Glomerular visceral epithelial cell (primary cell): ENCODE results near the gene CBR1.
"Not testable (repeated sequence)": the region's sequence is repeated elsewhere in the genome, so short reads cannot be mapped to it uniquely, and the experiment has no call there.

Experiments
- DNase-seq: peaks from one replicate; pipeline ENCODE4 v3.0.0-alpha.2; 2016; ENCODE audit errors: extremely low spot score

Gene CBR1

DNA sequence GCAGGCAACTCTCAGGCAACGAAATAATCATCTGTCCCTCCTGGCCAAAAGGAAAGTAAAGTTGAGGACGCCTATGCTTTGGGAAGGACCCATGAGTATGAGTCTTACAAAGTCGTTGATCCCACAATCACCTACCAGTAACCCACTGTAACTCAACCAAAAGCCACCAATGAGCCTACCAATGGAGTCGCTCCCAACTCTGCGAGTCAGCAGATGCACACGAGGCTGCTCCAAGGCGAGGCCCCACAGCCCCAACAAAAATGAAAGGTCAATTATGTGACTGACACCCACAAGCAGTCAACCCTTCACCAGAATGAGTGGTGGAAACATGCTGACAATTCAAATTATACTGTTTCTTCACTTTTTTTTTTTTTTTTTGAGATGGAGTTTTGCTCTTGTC lies 21.5 kb upstream of the CBR1 start:
- no peak for DNase-seq

DNA sequence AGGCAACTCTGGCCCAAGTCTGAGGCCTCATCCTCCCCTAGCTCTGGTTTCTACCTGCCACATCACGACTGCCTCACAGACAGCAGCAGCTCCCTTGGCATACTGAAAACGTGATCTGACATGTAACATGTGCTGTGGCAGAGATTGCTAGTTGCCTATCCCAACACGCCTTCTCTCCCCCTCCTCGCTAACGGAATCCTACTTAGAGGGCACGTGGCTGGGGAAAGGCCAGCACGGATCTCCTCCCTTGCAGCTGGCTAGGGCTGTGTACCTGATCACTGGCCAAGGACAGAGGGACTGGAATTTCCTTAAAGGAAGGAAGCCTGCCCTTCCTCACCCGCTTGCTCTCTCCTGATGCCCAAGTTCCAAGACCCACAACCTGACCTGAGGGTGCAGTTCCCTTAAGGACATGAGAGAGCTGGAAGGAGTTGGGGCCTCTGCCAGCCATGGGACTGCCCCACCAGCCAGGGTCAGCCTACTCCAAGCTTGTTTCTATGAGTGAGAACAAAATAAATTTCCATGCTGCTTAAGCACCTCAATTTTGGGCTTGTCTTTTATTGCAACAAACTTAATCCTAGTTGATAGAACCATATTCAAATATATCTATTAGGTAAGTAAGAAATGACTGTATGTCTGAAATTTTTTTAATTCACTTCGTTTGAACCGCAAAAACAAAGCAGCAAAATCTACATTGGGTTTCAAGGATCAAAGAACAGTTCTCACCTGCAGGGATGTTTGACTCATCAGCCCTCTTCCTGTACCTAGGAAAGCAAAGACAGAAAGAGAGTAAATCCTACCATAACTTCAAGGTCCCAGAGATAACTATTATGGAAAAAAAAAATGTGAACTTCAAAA lies 16.7 kb upstream of the CBR1 start:
- no peak for DNase-seq

DNA sequence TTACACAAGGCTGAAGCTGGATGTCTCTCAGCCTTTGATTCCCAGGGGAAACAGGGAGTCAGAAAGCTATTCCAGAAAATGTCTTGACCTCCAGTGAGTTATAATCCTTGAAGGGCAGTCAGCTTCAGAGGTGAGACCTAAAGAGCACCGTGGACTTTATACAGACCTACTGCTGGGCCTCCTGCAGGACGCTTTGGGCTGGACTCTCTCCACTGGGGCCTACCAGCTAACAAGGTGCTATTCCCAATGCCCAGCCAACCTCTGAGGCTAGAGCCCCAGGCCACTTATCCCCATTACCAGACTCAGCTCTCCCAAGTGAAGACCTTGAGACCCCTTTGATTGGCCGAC lies 16.1 kb upstream of the CBR1 start:
- DNase-seq, result no peak

DNA sequence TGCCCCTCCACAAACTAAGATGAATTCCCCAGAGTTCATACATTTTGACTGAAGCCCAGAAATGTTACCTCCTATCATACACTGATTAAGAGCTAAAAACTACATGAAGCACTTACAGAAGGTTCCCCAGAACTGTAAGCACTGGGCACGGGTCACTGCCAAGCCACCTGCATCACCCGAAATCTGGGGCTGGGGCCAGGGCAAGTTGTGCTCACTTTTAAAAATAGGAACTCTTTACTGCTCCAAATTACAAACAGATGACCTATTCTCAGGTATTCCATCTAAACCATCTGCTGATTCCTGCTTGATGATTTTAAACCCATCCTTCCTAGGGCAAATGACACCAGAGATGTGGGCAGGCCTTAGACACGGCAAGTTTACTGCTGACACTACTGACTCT lies 14.3 kb upstream of the CBR1 start:
- DNase-seq, result no peak

DNA sequence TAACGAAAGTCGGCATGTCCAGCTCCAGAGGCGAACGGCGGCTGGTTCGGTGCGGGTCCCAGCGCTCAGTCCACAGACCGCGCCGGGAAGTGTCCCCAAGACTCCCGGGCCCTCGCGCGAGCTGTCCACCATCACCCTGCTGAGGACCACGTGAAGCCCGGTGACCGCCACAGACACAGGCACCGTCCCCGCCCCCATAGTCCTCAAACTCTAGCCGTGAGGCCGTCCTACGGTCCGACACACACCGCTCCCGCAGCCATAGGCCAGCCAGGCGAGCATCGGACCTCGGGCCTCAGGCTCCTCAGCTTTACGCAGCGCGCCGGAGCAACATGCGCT lies 10.0 kb upstream of the CBR1 start:
- DNase-seq, result no peak

DNA sequence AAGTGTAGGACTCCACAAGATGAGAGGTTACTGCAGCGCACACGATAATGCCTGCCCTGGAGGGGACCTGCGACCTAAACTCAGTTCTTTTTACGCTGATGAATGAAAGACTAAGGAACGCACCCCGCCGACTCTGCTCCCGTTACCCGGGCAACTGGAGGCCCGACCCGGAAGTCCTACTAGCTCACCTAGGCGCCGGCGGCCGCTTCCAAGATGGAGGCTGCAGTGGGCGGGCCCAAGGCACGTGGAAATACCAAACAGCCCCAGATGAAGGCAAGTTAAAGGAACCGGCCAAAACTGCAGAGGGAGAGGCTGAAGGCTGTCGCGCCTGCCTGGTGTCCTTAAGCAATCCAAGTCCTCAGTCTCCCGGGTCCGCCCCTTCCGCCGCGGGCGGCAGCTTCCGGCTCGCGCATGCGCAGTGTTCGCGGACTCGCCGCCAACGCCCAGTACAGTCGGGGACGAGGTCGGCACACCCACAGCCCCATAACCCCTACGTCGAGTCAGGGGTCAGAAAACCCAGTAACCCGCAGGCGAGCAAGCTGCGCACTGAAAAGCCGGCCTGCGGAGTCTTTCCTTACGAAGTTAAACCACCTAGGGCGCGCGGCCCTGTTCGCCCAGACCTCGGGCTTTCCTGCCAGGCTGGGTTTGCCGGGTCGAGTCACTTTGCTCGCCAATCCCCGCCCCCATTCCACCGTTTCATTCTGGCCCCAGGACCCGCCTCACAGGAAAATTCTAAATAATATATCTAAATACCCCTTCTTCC lies 9.5 kb upstream of the CBR1 start, which contains the start of gene SETD4:
Gene SETD4, minus strand, starts transcription at position 368 of the 763 bp plus-strand sequence. CDS start 1,638 bp downstream, outside the sequence.
- peak; percentile 94 for DNase-seq

DNA sequence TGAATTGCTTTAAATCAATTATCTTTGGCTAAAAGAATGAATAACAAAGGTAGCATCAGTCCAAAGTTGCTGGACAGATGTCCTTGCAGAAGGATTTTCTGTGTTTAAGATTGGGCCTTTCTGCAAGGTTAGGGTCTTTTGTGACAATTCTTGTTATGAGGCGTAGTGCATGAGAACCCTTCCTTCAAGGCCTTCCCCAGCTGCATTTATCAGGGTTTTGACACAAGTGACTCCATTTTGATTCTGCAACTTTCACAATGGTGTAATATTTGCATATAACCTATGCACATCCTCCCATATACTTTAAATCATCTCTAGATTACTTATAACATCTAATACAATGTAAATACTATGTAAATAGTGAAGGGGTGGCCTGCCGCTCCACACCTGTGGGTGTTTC lies 8.4 kb upstream of the CBR1 start:
- DNase-seq, result no peak

DNA sequence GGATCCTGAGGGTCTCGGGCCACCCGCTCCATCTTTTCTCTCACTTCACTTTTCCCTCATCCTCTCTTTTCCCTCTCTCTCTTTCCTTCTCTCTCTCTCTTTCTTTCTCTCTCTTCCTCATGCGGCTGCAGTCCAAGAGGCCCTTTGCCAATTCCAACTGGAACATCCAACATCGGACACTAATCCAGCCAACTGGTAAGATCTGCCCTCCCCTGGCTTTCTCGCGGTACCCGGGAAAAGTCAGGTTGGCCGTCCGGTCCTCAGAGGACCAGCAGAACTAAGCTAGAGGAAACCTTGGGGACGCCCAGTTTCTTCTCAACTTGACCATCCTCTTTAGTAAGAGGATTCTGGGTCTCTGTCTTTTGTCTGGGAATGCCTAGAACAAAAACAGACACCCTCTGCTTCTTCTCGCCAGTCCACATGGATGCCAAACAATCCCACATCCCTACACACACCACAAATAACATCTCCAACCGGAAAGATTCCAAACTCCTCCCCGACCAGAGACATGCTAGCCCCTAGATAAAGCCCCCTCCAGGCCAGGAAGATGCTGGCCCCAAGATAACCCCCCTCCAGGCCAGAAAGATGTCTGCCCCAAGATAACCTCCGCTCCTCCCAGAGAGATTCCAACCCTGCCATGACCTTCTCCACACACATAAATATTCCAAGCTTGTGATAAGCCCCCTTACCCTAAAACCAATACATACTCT lies 6.3 kb upstream of the CBR1 start:
- no peak for DNase-seq

DNA sequence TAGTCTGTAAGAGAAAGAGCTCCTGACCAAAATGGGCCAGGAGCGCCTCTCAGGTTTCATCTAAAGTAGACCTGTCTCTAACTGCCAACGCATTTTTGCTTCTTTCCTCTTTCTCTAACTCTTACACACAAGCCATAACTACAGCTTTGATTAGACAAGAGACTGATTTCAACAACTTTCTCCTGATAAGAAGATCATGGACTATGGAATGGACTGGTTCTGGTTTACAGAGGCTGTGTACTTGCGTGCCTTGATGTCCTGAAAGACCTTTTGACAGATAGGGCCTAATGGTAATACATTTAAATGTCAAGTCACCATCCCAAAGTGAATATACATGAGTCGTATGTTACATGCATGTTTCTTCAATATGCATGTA lies 5.8 kb upstream of the CBR1 start:
- DNase-seq, result no peak

DNA sequence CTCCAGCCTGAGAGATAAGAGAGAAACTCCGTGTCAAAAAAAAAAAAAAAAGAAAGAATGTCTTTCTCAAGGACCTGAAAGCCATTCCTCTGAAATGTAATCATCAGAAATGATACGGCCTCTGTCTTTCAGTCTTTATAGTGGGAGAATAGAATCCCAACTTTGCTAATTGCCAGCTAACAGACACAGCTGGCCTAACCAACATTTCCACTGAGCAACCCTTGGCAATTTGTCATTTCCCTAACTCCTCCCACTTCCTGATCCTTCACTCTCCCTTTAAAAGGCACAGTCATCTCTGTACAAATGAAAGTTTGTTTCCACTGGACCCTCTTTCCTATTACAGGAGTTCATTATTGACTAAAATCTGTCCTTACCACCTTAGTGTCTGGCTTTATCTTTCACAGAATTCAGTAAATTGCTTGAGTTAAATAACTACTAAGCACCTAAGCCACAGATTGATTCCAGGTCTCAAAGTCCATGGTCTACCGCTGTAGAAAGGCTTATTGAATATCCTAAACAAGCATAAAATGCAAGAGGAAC lies 4.3 kb upstream of the CBR1 start:
- DNase-seq, result peak; percentile 9

DNA sequence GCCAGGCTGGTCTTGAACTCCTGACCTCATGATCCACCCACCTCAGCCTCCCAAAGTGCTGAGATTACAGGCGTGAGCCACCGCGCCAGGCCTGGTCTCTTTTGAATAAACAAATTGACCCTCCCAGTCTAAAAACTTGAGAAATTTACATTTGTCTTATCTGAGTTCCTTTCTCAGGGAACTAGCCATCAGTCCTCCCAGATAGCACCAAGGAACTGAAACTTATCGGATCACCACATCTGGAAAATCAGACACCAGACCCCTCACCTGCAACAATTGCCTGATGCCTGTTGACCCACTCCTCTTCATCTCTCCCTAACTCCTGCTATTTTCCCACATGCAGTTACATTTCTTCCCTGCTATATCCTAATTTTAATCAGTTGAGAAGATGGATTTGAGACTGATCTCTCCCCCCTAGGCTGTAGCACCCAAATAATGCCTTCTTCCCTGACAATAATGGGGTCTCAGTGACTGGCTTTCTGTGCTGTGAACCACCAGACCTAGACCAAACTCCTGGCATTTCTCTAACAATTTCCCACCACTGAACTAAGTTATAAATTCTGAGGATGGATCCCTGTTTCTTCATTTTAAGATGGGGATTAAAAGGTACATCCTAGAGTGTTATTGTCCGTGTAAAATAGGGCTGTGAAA lies 951 bp upstream of the CBR1 start:
- DNase-seq, result no peak

DNA sequence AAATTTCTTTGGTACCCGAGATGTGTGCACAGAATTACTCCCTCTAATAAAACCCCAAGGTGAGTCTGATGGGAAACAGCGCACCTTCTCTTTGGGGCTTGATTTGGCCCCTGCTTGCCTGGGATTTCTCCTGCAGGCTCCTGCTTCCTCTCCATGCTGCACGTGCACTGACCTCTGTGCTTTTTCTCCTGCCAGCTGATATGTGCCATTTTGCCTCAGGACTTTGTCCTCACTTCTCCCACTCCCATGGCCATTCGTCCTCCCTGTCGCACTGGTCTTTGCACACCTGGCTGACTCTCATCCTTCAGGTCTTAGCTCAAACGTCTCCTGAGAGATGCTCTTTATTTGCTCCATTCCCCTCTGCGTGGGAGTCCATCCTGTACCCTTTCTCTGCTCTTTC lies 1.2 kb downstream of the CBR1 start:
- no peak for DNase-seq

DNA sequence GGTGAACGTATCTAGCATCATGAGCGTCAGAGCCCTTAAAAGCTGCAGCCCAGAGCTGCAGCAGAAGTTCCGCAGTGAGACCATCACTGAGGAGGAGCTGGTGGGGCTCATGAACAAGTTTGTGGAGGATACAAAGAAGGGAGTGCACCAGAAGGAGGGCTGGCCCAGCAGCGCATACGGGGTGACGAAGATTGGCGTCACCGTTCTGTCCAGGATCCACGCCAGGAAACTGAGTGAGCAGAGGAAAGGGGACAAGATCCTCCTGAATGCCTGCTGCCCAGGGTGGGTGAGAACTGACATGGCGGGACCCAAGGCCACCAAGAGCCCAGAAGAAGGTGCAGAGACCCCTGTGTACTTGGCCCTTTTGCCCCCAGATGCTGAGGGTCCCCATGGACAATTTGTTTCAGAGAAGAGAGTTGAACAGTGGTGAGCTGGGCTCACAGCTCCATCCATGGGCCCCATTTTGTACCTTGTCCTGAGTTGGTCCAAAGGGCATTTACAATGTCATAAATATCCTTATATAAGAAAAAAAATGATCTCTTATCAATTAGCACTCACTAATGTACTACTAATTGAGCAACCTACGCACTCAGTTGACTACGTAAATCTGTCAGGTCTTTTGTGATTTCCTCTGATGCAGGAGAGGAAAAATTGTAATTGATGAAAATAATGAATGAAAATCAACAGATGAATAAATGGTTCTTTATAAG lies 2.8 kb downstream of the CBR1 start:
- no peak for DNase-seq

DNA sequence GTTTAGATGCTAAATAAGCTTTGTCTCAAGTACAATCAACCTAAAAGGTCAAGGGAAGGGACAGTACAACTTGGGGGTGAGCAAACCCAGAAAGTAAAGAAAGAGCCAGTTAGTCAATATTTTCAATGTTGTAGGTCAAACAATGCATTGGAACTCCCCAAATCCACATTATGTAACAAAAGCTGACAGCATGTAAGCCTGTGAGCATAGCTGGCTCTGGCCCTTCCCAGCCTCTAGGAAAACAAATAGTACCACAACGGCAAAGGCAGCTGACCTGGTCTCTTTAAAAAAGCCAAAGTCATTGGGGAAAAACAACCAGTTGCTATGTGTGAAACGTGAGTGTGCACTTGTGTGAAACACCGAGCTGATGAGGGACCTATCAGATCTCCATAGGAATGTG lies 3.4 kb downstream of the CBR1 start:
- DNase-seq, result no peak

DNA sequence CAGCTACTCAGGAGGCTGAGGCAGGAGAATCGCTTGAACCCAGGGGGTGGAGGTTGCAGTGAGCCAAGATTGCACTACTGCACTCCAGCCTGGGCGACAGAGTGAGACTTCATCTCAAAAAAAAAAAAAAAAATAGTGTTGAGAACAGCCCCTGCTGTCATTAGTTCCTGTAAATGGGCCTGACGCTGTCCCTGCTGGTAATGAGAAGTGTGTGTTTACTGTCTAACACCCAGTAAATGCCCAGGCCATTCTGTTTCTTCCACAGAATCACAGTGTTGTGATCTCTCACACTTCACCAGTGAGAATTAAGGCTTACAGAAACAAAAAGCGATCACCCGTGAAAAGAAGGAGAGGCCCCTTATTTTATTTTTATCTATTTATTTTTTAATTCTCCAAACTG lies 4.1 kb downstream of the CBR1 start:
- not testable (repeated sequence) for DNase-seq

DNA sequence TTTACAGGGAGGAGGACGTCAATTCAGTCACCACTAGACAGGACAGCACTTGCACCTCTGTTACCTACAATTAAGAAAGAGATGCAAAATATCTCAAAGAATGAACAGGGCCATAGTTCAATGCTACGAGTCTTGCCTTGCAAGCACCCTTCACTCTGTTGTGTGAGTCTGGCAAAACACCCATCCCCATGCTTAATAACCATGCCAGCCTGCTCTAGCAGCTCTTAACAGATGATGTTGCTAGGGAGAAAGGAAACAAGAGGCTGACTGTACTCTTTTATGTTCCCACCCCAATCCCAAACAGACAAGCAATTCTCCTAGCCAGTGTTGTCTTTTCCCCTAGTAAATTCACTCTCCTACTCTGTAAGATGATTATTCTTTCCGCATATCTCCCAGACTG lies 5.3 kb downstream of the CBR1 start:
- DNase-seq, result no peak

DNA sequence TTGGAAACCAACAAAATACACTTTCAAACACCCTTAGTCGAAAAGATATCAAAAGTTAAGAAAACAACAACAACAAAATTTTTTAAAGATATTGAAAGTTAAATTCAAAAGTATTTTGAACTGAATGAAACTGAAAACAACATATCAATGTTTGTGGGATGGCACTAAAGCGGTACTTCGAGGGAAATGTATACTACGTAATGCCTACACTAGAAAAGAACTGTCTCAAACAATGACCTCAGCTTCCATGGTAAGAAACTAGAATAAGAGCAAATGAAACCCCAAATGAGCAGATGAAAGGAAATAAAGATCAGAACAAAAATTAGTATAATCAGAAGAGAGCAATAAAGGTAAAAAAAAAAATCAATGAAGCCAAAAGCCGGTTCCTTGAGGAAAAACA lies 6.1 kb downstream of the CBR1 start:
- DNase-seq, result no peak

DNA sequence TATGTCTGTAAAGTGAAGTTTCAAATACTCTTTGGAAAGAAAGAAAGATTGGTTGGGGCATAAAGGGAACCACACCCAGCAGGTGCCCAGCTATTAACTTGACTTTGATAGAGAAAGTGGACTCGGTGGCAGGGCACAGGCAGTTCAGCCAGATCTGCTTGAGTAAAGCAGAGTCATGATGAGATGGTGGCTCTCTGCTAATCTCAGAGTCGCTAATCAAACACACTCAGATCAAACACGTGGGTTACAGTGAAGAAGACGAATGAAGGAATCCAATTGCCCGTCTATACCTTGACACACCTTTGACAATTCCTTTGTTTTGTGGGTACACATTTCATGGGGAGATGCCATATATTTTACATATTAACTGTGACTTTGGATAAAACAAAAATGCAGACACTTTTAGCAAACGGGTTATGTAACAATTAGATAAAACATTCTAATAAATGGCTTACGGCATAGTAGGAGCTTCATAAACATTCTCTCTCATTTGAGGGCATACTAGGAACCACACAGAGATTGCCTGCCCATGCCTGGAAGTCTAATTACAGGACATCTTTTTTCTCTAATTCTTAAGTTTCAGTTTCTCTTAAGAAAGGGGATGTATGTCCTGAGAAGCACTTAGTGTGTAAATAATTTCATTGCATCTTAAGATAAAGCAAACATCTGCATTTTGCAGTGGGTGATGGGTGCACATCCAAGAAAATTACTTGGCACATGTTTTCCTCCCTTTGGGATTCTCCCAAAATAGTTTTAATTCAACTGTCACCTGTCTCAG lies 7.2 kb downstream of the CBR1 start:
- DNase-seq, result no peak

DNA sequence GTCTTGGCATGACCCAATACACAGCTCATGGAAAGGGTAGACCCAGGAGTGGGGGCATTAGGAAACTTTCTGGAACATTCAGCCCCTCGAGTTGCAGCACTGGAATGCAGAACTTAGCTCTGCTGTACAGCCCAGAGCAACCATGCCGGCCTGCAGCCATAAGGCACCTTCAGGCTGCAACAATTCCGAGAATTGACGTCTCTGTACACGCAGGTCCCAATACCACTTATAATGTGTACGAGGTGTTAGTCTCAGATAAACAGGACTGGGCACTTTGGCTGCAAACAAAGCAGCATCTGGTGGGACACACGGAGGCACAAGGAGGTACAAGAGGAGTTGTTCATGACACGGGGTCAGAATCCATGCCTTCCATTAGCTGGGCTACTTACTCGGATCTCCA lies 7.9 kb downstream of the CBR1 start:
- DNase-seq, result no peak

DNA sequence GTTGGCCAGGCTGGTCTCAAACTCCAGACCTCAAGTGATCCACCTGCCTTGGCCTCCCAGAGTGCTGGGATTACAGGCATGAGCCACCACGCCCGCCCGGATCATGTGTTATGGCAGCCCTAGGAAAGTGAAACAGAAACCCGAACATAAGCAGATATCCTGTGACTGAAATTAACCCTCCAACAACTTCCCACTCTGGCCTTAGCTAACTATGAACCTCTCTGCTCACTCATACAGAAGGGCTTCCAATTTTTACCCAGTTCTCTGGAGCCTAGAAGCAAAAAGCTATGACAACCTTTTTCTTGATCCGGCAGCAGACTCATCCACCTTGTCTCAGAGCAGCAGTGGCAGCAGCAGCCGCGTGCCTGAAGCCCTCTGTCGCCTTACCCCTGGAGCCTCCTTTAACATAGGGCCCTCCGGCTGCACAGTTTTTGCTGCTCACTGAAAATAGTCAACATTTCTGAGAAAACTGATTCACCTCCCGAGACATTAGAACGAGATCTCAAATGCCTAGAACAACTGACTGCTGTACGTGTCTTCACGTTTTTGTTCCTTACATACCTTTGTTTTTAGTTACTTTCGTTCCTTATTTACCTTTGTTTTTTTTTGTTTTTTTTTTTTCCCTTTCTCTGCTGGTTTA lies 9.3 kb downstream of the CBR1 start:
- DNase-seq, result peak; percentile 38
